Measurements from ENCODE around the gene MACROD1.

The MACROD1 gene

DNA sequence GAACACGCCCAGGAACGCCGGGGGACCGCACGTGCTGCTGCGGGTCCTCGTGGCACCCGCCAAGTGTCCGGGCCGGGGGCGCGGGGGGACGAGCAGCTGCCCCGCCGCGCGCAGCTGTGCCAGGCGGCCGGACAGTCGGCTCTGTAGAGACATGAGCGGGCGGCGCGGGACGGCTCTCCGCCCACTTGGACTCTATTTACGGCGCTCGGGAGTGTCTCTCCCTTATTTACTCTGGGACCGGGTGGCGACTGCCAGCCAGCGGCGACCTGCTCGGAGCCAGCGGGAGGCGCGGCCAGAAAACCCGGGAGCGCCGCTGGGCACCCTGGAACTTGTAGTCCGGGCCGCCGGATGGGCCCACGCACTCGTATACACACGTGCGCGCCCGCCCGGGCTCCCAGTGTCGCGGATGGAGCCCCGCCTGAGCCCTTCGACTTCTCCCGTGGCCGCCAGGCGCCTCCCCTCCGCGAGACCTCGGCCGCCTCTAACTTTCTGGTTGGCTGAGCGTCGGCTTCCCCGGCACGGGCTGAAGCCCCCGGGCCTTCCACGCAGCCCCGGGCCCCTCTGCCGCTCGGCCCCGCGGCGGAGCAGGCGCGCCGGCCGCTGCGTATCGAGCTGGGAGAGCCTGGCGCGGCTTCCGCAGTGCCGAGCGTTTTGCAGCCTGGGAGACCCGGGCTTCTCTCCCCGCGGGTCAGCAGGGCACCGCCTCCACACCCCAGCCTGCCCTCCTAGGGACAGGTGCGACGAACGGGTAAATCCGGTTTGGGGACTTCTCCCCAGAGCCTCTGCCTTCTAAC lies at the start of gene MACROD1:
Gene MACROD1, minus strand, starts transcription at position 272 of the 794 bp plus-strand sequence. Its CDS starts 119 bp downstream, at position 153.
- peak; percentile 87 for DNase-seq

- DNase-seq, result no peak
These were observed 45.4 kb upstream of the MACROD1 start for GRCh38 chr11:64211181-64211872.

GRCh38 chr11:64210301-64211020 lies 44.5 kb upstream of the MACROD1 start:
- no peak for DNase-seq

- DNase-seq, result no peak
These were observed 43.6 kb upstream of the MACROD1 start for GRCh38 chr11:64209563-64209843.

- DNase-seq, result no peak
These were observed 43.1 kb upstream of the MACROD1 start for GRCh38 chr11:64208796-64209562.

- no peak for DNase-seq
These were observed 42.3 kb upstream of the MACROD1 start for GRCh38 chr11:64208086-64208795.

GRCh38 chr11:64207256-64208085 lies 41.6 kb upstream of the MACROD1 start:
- DNase-seq, result peak; percentile 87

DNA sequence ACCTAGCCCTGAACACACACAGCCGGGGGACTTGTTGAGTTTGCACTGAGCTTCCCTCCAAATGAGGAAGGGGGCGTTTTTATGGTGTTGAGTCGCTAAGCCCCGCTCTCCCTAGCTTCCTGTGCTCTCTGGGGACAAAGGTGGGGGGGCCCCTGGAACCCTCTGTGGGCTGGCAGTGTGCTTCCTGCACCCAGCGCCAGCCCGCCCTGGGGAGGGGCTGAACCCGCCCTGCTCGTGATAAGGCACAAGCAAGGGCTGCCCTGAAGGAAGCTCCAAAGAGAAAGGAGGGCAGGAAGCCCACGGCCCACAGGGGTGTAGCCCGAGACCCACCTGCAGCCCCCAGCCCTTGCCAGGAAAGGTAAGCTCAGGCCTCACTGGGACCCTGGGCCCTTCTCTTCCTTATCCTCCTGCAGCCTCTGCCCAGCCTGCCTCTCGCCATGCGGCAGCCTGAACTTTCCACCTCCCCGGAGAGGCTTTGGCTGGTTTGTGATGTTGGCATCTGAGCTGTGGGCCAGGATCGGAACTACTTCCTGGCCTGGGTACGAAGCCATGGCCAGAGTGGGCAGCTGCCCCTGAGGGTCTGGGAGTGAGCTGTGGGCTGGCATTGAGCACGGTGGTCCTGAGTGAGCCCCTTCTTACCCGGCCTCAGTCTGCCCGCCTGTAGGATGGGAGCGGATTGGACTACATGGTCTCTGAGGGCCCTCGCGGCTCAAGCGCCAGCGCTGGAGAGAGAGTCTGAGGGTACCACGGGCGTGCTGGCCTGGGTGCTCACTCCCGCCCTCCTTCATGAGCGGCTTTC lies 40.7 kb upstream of the MACROD1 start, which contains the start of gene FERMT3:
Gene FERMT3, plus strand, starts transcription at position 265 of the 799 bp plus-strand sequence. CDS start 644 bp downstream, outside the sequence.
- DNase-seq, result peak; percentile 90

- peak; percentile 90 for DNase-seq
These were observed 38.6 kb upstream of the MACROD1 start for GRCh38 chr11:64204464-64204989.

- no peak for DNase-seq
These were observed 38.1 kb upstream of the MACROD1 start for GRCh38 chr11:64204080-64204440.

- DNase-seq, result no peak
These were observed 37.6 kb upstream of the MACROD1 start for GRCh38 chr11:64203421-64204079.

DNA sequence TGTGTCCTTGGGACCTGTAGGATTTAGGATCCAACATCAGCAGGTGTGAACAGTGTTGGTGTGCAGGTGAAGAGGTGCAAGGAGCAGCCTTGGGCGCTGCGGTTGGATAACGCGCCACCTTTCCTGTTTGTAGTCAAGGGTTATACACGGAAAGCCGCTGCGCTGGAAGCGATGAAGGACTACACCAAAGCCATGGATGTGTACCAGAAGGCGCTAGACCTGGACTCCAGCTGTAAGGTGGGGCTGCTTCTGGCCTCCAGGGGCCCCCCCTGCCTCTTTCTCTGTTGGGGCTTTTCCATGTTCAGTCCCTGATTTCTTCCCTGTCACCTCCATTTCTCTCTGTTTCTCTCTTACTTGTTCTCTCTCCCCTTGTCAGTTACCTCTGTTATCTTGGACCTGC lies 37.1 kb upstream of the MACROD1 start:
- no peak for DNase-seq

- DNase-seq, result no peak
These were observed 35.6 kb upstream of the MACROD1 start for GRCh38 chr11:64201543-64201942.

GRCh38 chr11:64198511-64198910 lies 32.6 kb upstream of the MACROD1 start:
- DNase-seq, result no peak

DNA sequence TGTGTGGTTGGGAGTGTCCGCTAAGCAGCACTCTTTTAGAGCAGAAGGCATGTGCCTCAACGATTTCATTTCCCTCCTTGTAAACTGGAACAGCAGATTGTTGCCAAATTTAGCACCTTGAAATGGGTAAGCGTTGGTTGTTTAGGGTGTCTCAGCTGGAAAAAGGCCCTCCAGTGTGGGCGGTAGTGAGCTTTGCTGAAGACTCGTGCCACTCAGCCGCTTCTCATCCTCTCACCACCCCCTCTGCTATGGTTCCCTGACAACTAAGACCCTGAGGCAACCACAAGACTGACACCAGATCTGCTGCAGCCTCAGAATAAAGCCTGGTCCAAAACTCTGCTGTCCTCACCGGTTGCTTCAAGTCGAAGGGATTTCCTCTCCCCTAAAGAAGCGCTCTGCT lies 30.7 kb upstream of the MACROD1 start:
- DNase-seq, result no peak

DNA sequence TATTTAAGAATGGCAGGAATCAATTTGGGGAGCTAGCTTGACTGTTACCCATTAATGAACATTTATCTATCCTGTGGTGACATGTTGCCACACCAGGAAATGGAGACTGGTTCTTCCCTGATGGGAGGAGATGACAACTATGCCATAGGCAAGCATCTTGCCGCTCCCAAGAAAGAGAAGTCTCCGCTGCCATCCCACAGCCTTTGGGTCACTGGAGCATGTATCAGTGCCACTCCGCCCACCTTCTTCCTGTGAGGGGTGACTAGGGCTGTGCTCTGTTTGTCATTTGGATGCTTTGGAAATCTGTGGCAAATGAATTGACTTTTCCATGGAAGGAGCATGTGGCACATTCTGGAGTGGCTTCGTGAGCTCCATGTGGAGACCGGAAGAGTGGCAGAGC lies 26.5 kb upstream of the MACROD1 start:
- no peak for DNase-seq

GRCh38 chr11:64186492-64187165 lies 20.7 kb upstream of the MACROD1 start:
- DNase-seq, result peak; percentile 50

GRCh38 chr11:64185693-64186491 lies 20.0 kb upstream of the MACROD1 start, which contains the start of gene STIP1:
TSS of gene STIP1 (plus strand) at chr11:64186171. CDS start at chr11:64186262, 91 bp downstream.
- DNase-seq, result peak; percentile 97
